Measurements from ENCODE around the gene CACHD1. TPM values are rescaled to one million over a fixed set of nuclear protein-coding genes. Genes with fewer than 3 reads are reported as not detected.
A peak's percentile ranks its signal among the peaks of the same experiment; 100 is the strongest.

The CACHD1 gene
- total RNA-seq, 2 experiments from 2014 or later = 0.47 to 0.48 TPM

- Mint-ChIP-seq H3K27ac (no peak overlapping the region), H3K9me3 (no peaks in the 10 kb centered on the region), H3K4me3 (no peak overlapping the region), H3K27me3 (peaks cover 3% of the 10 kb centered on the region), H3K36me3 (ENCODE audit: low read depth) (no peaks in the 10 kb centered on the region), H3K4me1 (no peaks in the 10 kb centered on the region)
- CTCF ChIA-PET = no interaction called here
- POLR2A ChIA-PET = no interaction called here
- DNase-seq = no peak
Measured at GRCh38 chr1:64453688-64454087, 16.2 kb upstream of the CACHD1 start.

DNA sequence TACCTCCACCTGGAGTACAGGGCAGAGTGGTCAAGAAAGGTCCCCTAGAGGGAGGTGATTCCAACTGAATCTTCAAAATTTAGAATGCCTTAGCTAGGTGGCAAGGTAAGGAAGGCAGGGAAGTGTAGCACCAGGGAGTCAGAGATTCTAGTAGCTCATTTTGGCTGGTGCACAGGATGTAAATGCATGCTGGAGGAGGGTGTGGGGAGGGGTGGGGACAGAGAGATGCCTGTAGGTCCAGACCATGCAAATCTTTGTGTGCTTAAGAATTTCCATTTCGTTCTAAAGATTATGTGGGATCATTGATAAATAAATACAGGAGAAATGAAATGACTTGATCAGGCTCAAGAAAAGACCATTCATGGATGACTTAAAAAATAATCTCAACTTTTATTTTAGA, 11.0 kb upstream of the CACHD1 start:
- ChIA-PET POLR2A (no interaction called here), CTCF (no interaction called here)
- H3K27me3 Mint-ChIP-seq = peaks cover 3% of the 10 kb centered on the region
- no peak overlapping the region for H3K27ac Mint-ChIP-seq
- H3K36me3 Mint-ChIP-seq (ENCODE audit: low read depth) = no peaks in the 10 kb centered on the region
- no peaks in the 10 kb centered on the region for H3K4me1 Mint-ChIP-seq
- no peaks in the 10 kb centered on the region for H3K9me3 Mint-ChIP-seq
- DNase-seq = no peak
- no peak overlapping the region for H3K4me3 Mint-ChIP-seq

DNA sequence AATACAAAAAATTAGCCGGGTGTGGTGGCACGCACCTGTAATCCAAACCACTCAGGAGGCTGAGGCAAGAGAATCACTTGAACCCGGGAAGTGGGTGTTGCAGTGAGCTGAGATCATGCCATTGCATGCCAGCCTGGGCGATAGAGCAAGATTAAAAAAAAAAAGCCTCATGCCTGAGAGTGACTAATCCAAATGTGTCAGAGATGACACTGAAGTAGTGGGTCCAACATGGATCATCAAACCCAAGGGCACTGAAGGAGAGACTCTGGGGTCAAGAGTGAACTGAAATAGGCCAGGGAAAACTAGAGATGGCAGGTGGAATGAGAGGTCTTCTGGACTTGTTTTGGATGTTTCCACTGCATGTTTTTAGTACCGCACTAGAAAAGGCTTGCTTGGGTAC, 10.2 kb upstream of the CACHD1 start:
- peaks cover 3% of the 10 kb centered on the region for H3K27me3 Mint-ChIP-seq
- CTCF ChIA-PET = interaction anchor here (0.6 kb wide), 1 partner anchor 1112 kb away, joined by 3 read pairs; no protein-coding TSS in a partner anchor
- no peak overlapping the region for H3K4me3 Mint-ChIP-seq
- DNase-seq = no peak
- no peaks in the 10 kb centered on the region for H3K36me3 Mint-ChIP-seq (ENCODE audit: low read depth)
- H3K9me3 Mint-ChIP-seq = no peaks in the 10 kb centered on the region
- no peak overlapping the region for H3K27ac Mint-ChIP-seq
- H3K4me1 Mint-ChIP-seq = no peaks in the 10 kb centered on the region
- POLR2A ChIA-PET = no interaction called here

DNA sequence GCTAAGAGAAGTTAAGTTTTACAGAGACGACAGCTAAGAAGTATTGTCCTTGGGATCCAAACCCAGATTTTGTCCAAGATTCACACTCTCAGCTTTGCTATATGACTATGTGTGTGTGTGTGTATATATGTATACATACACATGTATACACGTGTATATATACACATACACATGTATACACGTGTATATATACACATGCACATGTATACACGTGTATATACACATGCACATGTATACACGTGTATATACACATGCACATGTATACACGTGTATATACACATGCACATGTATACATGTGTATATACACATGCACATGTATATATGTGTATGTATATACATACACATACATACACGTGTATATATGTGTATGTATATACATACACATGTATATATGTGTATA, 3.9 kb upstream of the CACHD1 start:
- Mint-ChIP-seq H3K27ac (no peak overlapping the region), H3K36me3 (ENCODE audit: low read depth) (no peaks in the 10 kb centered on the region), H3K9me3 (no peaks in the 10 kb centered on the region), H3K4me1 (peaks cover 3% of the 10 kb centered on the region), H3K27me3 (peaks cover 27% of the 10 kb centered on the region), H3K4me3 (no peak overlapping the region)
- DNase-seq = no peak
- CTCF ChIA-PET = no interaction called here
- POLR2A ChIA-PET = no interaction called here

GRCh38 chr1:64469116-64469976, 583 bp upstream of the CACHD1 start:
- no peaks in the 10 kb centered on the region for H3K9me3 Mint-ChIP-seq
- no peak overlapping the region for H3K27ac Mint-ChIP-seq
- ChIA-PET POLR2A (no interaction called here), CTCF (no interaction called here)
- H3K4me1 Mint-ChIP-seq = peaks cover 9% of the 10 kb centered on the region
- H3K27me3 Mint-ChIP-seq = peaks cover 46% of the 10 kb centered on the region
- H3K36me3 Mint-ChIP-seq (ENCODE audit: low read depth) = peaks cover 2% of the 10 kb centered on the region
- DNase-seq = no peak
- peak overlapping the region; percentile 59 for H3K4me3 Mint-ChIP-seq

GRCh38 chr1:64470665-64471217, 812 bp downstream of the CACHD1 start:
- Mint-ChIP-seq H3K9me3 (no peaks in the 10 kb centered on the region), H3K27me3 (peaks cover 46% of the 10 kb centered on the region), H3K4me1 (peaks cover 9% of the 10 kb centered on the region), H3K36me3 (ENCODE audit: low read depth) (peaks cover 2% of the 10 kb centered on the region), H3K27ac (no peak overlapping the region), H3K4me3 (peak overlapping the region; percentile 78)
- DNase-seq = no peak
- CTCF ChIA-PET = no interaction called here
- POLR2A ChIA-PET = interaction anchor here (0.7 kb wide), 1 partner anchor 30 kb away, joined by 3 read pairs; no protein-coding TSS in a partner anchor

GRCh38 chr1:64471218-64472039, 1.5 kb downstream of the CACHD1 start:
- Mint-ChIP-seq H3K27me3 (peaks cover 46% of the 10 kb centered on the region), H3K36me3 (ENCODE audit: low read depth) (peaks cover 2% of the 10 kb centered on the region), H3K9me3 (no peaks in the 10 kb centered on the region), H3K4me1 (peaks cover 9% of the 10 kb centered on the region), H3K4me3 (peak overlapping the region; percentile 78), H3K27ac (no peak overlapping the region)
- ChIA-PET POLR2A (no interaction called here), CTCF (interaction anchor here (0.5 kb wide), 1 partner anchor 125 kb away, joined by 4 read pairs; no protein-coding TSS in a partner anchor)
- peak; percentile 9 for DNase-seq

DNA sequence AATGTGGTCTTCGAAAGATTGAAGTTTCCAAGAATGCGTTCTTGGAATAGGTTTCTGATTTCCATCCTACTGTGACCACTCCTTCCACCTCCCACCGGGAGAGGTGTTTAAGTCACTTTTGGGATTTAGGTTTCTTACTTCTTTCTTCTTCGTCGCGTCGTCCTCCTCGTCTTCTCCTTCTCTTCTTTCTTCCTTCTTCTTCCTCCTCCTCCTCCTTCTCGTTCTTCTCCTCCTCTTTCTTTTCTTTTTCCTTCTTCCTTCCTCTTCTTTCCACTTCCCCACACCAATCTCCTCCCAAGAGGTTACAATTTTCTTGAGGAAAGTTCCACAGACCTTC, 2.1 kb downstream of the CACHD1 start:
- no peak overlapping the region for H3K4me3 Mint-ChIP-seq
- CTCF ChIA-PET = interaction anchor here (0.5 kb wide), 1 partner anchor 126 kb away, joined by 4 read pairs; no protein-coding TSS in a partner anchor
- H3K4me1 Mint-ChIP-seq = peaks cover 9% of the 10 kb centered on the region
- POLR2A ChIA-PET = no interaction called here
- no peaks in the 10 kb centered on the region for H3K9me3 Mint-ChIP-seq
- H3K27ac Mint-ChIP-seq = no peak overlapping the region
- no peak for DNase-seq
- peaks cover 46% of the 10 kb centered on the region for H3K27me3 Mint-ChIP-seq
- H3K36me3 Mint-ChIP-seq (ENCODE audit: low read depth) = peaks cover 2% of the 10 kb centered on the region

- peaks cover 39% of the 10 kb centered on the region for H3K27me3 Mint-ChIP-seq
- H3K4me1 Mint-ChIP-seq = peaks cover 9% of the 10 kb centered on the region
- no peak overlapping the region for H3K4me3 Mint-ChIP-seq
- H3K9me3 Mint-ChIP-seq = no peaks in the 10 kb centered on the region
- H3K36me3 Mint-ChIP-seq (ENCODE audit: low read depth) = peaks cover 2% of the 10 kb centered on the region
- ChIA-PET CTCF (interaction anchor here (0.6 kb wide), 1 partner anchor 8 kb away, joined by 3 read pairs; no protein-coding TSS in a partner anchor), POLR2A (no interaction called here)
- H3K27ac Mint-ChIP-seq = no peak overlapping the region
- DNase-seq = no peak
Measured at GRCh38 chr1:64472805-64473204, 2.9 kb downstream of the CACHD1 start.

GRCh38 chr1:64473367-64473766, 3.4 kb downstream of the CACHD1 start:
- Mint-ChIP-seq H3K27ac (no peak overlapping the region), H3K4me3 (no peak overlapping the region), H3K27me3 (peaks cover 35% of the 10 kb centered on the region), H3K36me3 (ENCODE audit: low read depth) (peaks cover 2% of the 10 kb centered on the region), H3K9me3 (no peaks in the 10 kb centered on the region), H3K4me1 (peaks cover 9% of the 10 kb centered on the region)
- no peak for DNase-seq
- POLR2A ChIA-PET = no interaction called here
- CTCF ChIA-PET = interaction anchor here (0.6 kb wide), 1 partner anchor 9 kb away, joined by 3 read pairs; no protein-coding TSS in a partner anchor

GRCh38 chr1:64474133-64474532, 4.2 kb downstream of the CACHD1 start:
- Mint-ChIP-seq H3K27me3 (peaks cover 27% of the 10 kb centered on the region), H3K36me3 (ENCODE audit: low read depth) (peaks cover 2% of the 10 kb centered on the region), H3K4me1 (peaks cover 9% of the 10 kb centered on the region), H3K9me3 (no peaks in the 10 kb centered on the region), H3K4me3 (no peak overlapping the region), H3K27ac (no peak overlapping the region)
- ChIA-PET POLR2A (no interaction called here), CTCF (no interaction called here)
- no peak for DNase-seq

GRCh38 chr1:64474665-64475439, 4.9 kb downstream of the CACHD1 start:
- peaks cover 9% of the 10 kb centered on the region for H3K4me1 Mint-ChIP-seq
- no peak for DNase-seq
- H3K9me3 Mint-ChIP-seq = no peaks in the 10 kb centered on the region
- H3K4me3 Mint-ChIP-seq = no peak overlapping the region
- ChIA-PET CTCF (interaction anchor here (0.6 kb wide), 2 partner anchors 73 to 128 kb away, joined by 3 to 6 read pairs; no protein-coding TSS in a partner anchor), POLR2A (no interaction called here)
- peaks cover 2% of the 10 kb centered on the region for H3K36me3 Mint-ChIP-seq (ENCODE audit: low read depth)
- no peak overlapping the region for H3K27ac Mint-ChIP-seq
- peaks cover 22% of the 10 kb centered on the region for H3K27me3 Mint-ChIP-seq

Measured in activated CD4-positive, alpha-beta T cell treated with anti-CD3 and anti-CD28 coated beads, Interleukin-2, amount 10 ng/mL, durations not matched to agents 7 days and 5 days (primary cell).